Neural progenitor cell (in vitro differentiated cells): Measurements from ENCODE around the gene GPR22. TPM values are rescaled to one million over a fixed set of nuclear protein-coding genes. Genes with fewer than 3 reads are reported as not detected.

Experiments
- DNase-seq: peaks from one replicate; pipeline ENCODE4 v3.0.0-alpha.2; 2016; ENCODE audit warnings: low spot score
- H2AFZ ChIP-seq: fragments of 200-600 bp; sonication (generic); replicated peaks from 2 replicates; pipeline ENCODE4 v1.6.1; 2016; ENCODE audit warnings: antibody characterized with exemption
- H3F3A ChIP-seq: fragments of 200-600 bp; sonication (generic); 2 replicates; pipeline ENCODE4 v1.6.1; 2016; ENCODE audit warnings: antibody characterized with exemption, low read depth
- H3K27ac ChIP-seq: fragments of 200-600 bp; sonication (generic); 2 replicates; pipeline ENCODE4 v1.5.1; 2016; ENCODE audit warnings: mild to moderate bottlenecking
- H3K27me3 ChIP-seq: fragments of 200-600 bp; sonication (generic); 2 replicates; pipeline ENCODE4 v1.6.1; 2016; ENCODE audit warnings: mild to moderate bottlenecking, moderate library complexity
- H3K36me3 ChIP-seq: fragments of 200-600 bp; sonication (generic); 2 replicates; pipeline ENCODE4 v1.5.1; 2016
- H3K4me1 ChIP-seq: fragments of 200-600 bp; sonication (generic); 2 replicates; pipeline ENCODE4 v1.6.1; 2016; ENCODE audit warnings: mixed run types
- H3K4me2 ChIP-seq: fragments of 200-600 bp; sonication (generic); 2 replicates; pipeline ENCODE4 v1.6.1; 2016
- H3K4me3 ChIP-seq: fragments of 200-600 bp; sonication (generic); 2 replicates; pipeline ENCODE4 v1.5.1; 2016
- H3K79me2 ChIP-seq: fragments of 200-600 bp; sonication (generic); 2 replicates; pipeline ENCODE4 v1.6.1; 2016; ENCODE audit warnings: low read depth
- H3K9ac ChIP-seq: fragments of 200-600 bp; sonication (generic); 2 replicates; pipeline ENCODE4 v1.6.1; 2016
- H3K9me3 ChIP-seq: fragments of 200-600 bp; sonication (generic); 2 replicates; pipeline ENCODE4 v1.5.1; 2016; ENCODE audit warnings: low read depth
- H4K20me1 ChIP-seq: fragments of 200-600 bp; sonication (generic); 2 replicates; pipeline ENCODE4 v1.6.1; 2016; ENCODE audit warnings: low read depth
- H3K27ac Mint-ChIP-seq: 3 replicates; pipeline ENCODE4 v1.8.0; 2021; ENCODE audit warnings: mixed read lengths
- H3K27me3 Mint-ChIP-seq: 2 replicates; pipeline ENCODE4 v1.8.0; 2022; ENCODE audit warnings: low read depth, mild to moderate bottlenecking, inconsistent platforms, moderate library complexity, mixed read lengths; ENCODE audit not compliant: insufficient read depth
- H3K36me3 Mint-ChIP-seq: 3 replicates; pipeline ENCODE4 v1.8.0; 2021; ENCODE audit warnings: mixed read lengths
- H3K4me1 Mint-ChIP-seq: 3 replicates; pipeline ENCODE4 v1.8.0; 2021; ENCODE audit warnings: mixed read lengths
- H3K4me3 Mint-ChIP-seq: 3 replicates; pipeline ENCODE4 v1.8.0; 2021; ENCODE audit warnings: mild to moderate bottlenecking, moderate library complexity, mixed read lengths
- H3K9me3 Mint-ChIP-seq: 3 replicates; pipeline ENCODE4 v1.8.0; 2020; ENCODE audit warnings: mixed read lengths
- EZH2 ChIP-seq: fragments of 200-600 bp; sonication (generic); IDR thresholded peaks from 2 replicates; pipeline ENCODE4 v1.6.1; 2017; ENCODE audit warnings: antibody characterized with exemption, mild to moderate bottlenecking, moderate library complexity
- EZH2phosphoT487 ChIP-seq: fragments of 200-600 bp; sonication (generic); IDR thresholded peaks from 2 replicates; pipeline ENCODE4 v1.6.1; 2017; ENCODE audit warnings: antibody characterized with exemption
- total RNA-seq: library from RNA; depleted of rRNA; stranded (reverse); fragments of >200 nt; gene quantifications from 2 replicates; pipeline ENCODE4 v1.2.3, GENCODE V29; 2015; ENCODE audit warnings: low replicate concordance
- TF ChIP-seq, protein P1 (sequence below): fragments of 200-600 bp; sonication (generic); IDR thresholded peaks from 2 replicates; pipeline ENCODE4 v1.5.1; 2017; ENCODE audit warnings: antibody characterized with exemption, mild to moderate bottlenecking

The GPR22 gene
- total RNA-seq, 1 donor from 2014 or later = not detected

- H3K9me3 ChIP-seq = no peaks in the 10 kb centered on the region
- Mint-ChIP-seq H3K27me3 (no peaks in the 10 kb centered on the region), H3K9me3 (no peaks in the 10 kb centered on the region), H3K4me3 (no peak overlapping the region), H3K27ac (no peak overlapping the region), H3K36me3 (peaks cover 1% of the 10 kb centered on the region), H3K4me1 (no peaks in the 10 kb centered on the region)
- TF ChIP-seq EZH2phosphoT487 = no peak
- TF ChIP-seq EZH2 = no peak
- TF ChIP-seq, protein P1, sequence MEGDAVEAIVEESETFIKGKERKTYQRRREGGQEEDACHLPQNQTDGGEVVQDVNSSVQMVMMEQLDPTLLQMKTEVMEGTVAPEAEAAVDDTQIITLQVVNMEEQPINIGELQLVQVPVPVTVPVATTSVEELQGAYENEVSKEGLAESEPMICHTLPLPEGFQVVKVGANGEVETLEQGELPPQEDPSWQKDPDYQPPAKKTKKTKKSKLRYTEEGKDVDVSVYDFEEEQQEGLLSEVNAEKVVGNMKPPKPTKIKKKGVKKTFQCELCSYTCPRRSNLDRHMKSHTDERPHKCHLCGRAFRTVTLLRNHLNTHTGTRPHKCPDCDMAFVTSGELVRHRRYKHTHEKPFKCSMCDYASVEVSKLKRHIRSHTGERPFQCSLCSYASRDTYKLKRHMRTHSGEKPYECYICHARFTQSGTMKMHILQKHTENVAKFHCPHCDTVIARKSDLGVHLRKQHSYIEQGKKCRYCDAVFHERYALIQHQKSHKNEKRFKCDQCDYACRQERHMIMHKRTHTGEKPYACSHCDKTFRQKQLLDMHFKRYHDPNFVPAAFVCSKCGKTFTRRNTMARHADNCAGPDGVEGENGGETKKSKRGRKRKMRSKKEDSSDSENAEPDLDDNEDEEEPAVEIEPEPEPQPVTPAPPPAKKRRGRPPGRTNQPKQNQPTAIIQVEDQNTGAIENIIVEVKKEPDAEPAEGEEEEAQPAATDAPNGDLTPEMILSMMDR = no peak
- no peak overlapping the region for H3K4me2 ChIP-seq
- H3K4me1 ChIP-seq = no peaks in the 10 kb centered on the region
- no peaks in the 10 kb centered on the region for H3K36me3 ChIP-seq
- no peaks in the 10 kb centered on the region for H3K79me2 ChIP-seq
- no peaks in the 10 kb centered on the region for H3F3A ChIP-seq
- no peak overlapping the region for H3K4me3 ChIP-seq
- no peak overlapping the region for H3K9ac ChIP-seq
- H3K27ac ChIP-seq = no peak overlapping the region
- no peaks in the 10 kb centered on the region for H4K20me1 ChIP-seq
- H3K27me3 ChIP-seq = no peaks in the 10 kb centered on the region
- DNase-seq = no peak
- no peak overlapping the region for H2AFZ ChIP-seq
Measured at GRCh38 chr7:107446988-107447387, 22.9 kb upstream of the GPR22 start.

- Histone ChIP-seq H3K79me2 (peaks cover 5% of the 10 kb centered on the region), H3K4me1 (no peaks in the 10 kb centered on the region), H2AFZ (no peak overlapping the region), H3K9ac (no peak overlapping the region), H3K27ac (no peak overlapping the region), H3K4me2 (no peak overlapping the region), H3K27me3 (no peaks in the 10 kb centered on the region), H4K20me1 (no peaks in the 10 kb centered on the region), H3K9me3 (no peaks in the 10 kb centered on the region), H3K36me3 (no peaks in the 10 kb centered on the region), H3F3A (no peaks in the 10 kb centered on the region), H3K4me3 (no peak overlapping the region)
- DNase-seq = no peak
- H3K4me1 Mint-ChIP-seq = no peaks in the 10 kb centered on the region
- H3K27ac Mint-ChIP-seq = no peak overlapping the region
- H3K4me3 Mint-ChIP-seq = no peak overlapping the region
- H3K36me3 Mint-ChIP-seq = peaks cover 2% of the 10 kb centered on the region
- no peaks in the 10 kb centered on the region for H3K27me3 Mint-ChIP-seq
- no peak for TF ChIP-seq EZH2
- TF ChIP-seq, protein P1 = no peak
- no peaks in the 10 kb centered on the region for H3K9me3 Mint-ChIP-seq
Measured at GRCh38 chr7:107450970-107451369, 18.9 kb upstream of the GPR22 start.

DNA sequence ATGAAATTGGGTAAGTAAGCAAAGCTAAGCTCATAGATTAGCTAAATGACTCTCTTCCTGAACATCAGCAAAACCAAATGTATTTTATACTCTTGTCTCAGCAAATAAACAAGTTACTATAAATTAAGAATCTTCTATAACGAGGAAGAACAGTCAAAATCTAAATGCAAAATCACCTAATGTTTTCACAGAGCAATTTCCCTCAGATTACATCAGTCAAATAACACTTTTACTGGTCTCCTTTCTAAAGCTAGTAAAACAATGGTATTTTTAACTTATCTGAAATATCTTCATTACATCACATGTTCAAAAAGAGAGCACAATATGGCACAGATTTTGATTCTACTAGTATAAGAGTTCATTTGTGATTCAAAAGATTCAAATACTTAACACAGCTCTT is 16.5 kb upstream of the GPR22 start:
- H3K27me3 ChIP-seq = no peaks in the 10 kb centered on the region
- H3K4me3 ChIP-seq = no peak overlapping the region
- Mint-ChIP-seq H3K4me1 (no peaks in the 10 kb centered on the region), H3K36me3 (peaks cover 5% of the 10 kb centered on the region), H3K4me3 (no peak overlapping the region), H3K9me3 (no peaks in the 10 kb centered on the region), H3K27me3 (no peaks in the 10 kb centered on the region), H3K27ac (no peak overlapping the region)
- no peaks in the 10 kb centered on the region for H3F3A ChIP-seq
- no peaks in the 10 kb centered on the region for H3K9me3 ChIP-seq
- no peak for DNase-seq
- H3K4me2 ChIP-seq = no peak overlapping the region
- H3K27ac ChIP-seq = no peak overlapping the region
- H3K79me2 ChIP-seq = peaks cover 5% of the 10 kb centered on the region
- no peaks in the 10 kb centered on the region for H4K20me1 ChIP-seq
- no peaks in the 10 kb centered on the region for H3K36me3 ChIP-seq
- H2AFZ ChIP-seq = no peak overlapping the region
- H3K9ac ChIP-seq = no peak overlapping the region
- H3K4me1 ChIP-seq = no peaks in the 10 kb centered on the region
- TF ChIP-seq EZH2 (no peak), EZH2phosphoT487 (no peak)
- TF ChIP-seq, protein P1 = no peak
